Skeletal muscle satellite cell (primary cell): ENCODE results near the gene LCE5A.
"Not testable (repeated sequence)": the region's sequence is repeated elsewhere in the genome, so short reads cannot be mapped to it uniquely, and the experiment has no call there.

Experiments
- H3K27me3 ChIP-seq: 2 replicates; pipeline ENCODE4 v1.7.0; 2013; ENCODE audit warnings: low read length; ENCODE audit not compliant: control insufficient read depth, insufficient read depth
- H3K36me3 ChIP-seq: 2 replicates; pipeline ENCODE4 v1.7.0; 2013; ENCODE audit warnings: mild to moderate bottlenecking, control low read depth, low read length; ENCODE audit not compliant: insufficient read depth
- H3K4me1 ChIP-seq: 2 replicates; pipeline ENCODE4 v1.7.0; 2013; ENCODE audit warnings: low read length; ENCODE audit not compliant: control insufficient read depth, insufficient read depth
- H3K4me2 ChIP-seq: 2 replicates; pipeline ENCODE4 v1.7.0; 2013; ENCODE audit warnings: mild to moderate bottlenecking, low read length
- H3K4me3 ChIP-seq: 2 replicates; pipeline ENCODE4 v1.7.0; 2013; ENCODE audit warnings: low read length
- H3K9ac ChIP-seq: 2 replicates; pipeline ENCODE4 v1.7.0; 2013; ENCODE audit warnings: mild to moderate bottlenecking, low read depth, low read length, moderate library complexity
- H3K9me3 ChIP-seq: replicated peaks from 2 replicates; pipeline ENCODE4 v1.7.0; 2013; ENCODE audit warnings: mild to moderate bottlenecking, control low read depth, low read length

LCE5A gene

GRCh38 chr1:152519851-152520250, 9.2 kb downstream of the LCE5A start:
- Histone ChIP-seq H3K4me3 (no peak overlapping the region), H3K9ac (no peak overlapping the region), H3K27me3 (peaks cover 26% of the 10 kb centered on the region), H3K9me3 (no peaks in the 10 kb centered on the region), H3K4me1 (peaks cover 3% of the 10 kb centered on the region), H3K4me2 (no peak overlapping the region), H3K36me3 (no peaks in the 10 kb centered on the region)

DNA sequence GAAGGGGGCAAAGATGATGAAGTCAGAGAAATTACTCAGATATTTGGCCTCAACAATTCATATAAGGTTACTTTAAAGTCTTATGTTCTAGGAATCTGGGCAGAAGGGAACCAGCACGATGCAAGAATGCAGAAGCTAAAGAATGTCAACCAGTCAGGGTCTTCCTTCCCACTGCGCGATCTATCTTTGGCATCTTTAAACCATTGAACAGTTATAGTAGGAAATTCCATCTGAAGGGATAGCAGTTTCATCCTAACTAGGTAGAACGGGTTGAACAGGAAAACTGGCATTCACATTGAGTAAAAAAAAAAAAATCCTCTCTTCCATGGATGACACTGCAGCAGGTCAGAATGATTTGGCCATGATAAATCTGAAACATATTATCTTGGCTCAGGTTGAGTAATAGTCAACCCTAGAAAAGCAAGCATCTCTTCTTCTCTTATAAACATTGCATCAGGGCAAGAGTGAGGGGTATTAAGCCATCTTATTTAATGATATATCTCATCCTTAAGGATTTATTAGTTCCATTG, 10.0 kb downstream of the LCE5A start:
- Histone ChIP-seq H3K4me2 (no peak overlapping the region), H3K9ac (no peak overlapping the region), H3K27me3 (peaks cover 18% of the 10 kb centered on the region), H3K9me3 (no peaks in the 10 kb centered on the region), H3K4me1 (peaks cover under 1% of the 10 kb centered on the region), H3K36me3 (no peaks in the 10 kb centered on the region), H3K4me3 (no peak overlapping the region)

- Histone ChIP-seq H3K27me3 (peaks cover 6% of the 10 kb centered on the region), H3K9me3 (no peaks in the 10 kb centered on the region), H3K36me3 (no peaks in the 10 kb centered on the region), H3K9ac (no peak overlapping the region), H3K4me1 (no peaks in the 10 kb centered on the region), H3K4me2 (no peak overlapping the region), H3K4me3 (no peak overlapping the region)
These were observed 14.6 kb downstream of the LCE5A start for GRCh38 chr1:152525080-152525641.

DNA sequence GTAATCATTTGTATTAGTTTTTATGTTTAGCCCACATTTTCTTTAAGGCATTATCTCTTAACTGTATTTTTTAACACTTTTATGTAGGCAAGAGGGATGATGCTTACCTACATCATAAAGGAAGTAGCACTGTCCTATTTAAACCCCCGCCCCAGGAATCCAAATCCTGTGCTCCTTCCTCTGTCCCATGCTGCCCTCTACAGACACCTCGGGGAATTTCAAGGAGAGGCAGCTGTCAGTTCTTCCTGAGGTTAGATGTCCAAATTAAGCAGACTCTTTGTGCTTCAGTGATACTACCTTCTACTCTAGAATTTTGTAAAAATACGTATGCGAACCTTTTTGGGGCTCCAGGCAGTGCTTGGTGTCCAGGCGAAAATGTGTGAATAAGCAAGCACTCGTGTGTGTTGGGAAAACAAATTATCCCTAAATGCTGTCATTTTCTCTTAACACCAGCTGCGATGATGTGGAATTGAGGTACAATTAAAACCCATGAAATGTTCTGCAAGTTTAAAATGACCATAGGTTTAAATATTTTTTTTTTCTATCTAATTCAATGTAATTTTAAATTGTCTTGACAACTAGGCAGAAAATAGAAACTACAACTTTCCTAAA, 22.8 kb downstream of the LCE5A start:
- Histone ChIP-seq H3K4me1 (no peaks in the 10 kb centered on the region), H3K9me3 (no peaks in the 10 kb centered on the region), H3K4me2 (no peak overlapping the region), H3K9ac (no peak overlapping the region), H3K36me3 (no peaks in the 10 kb centered on the region), H3K27me3 (peaks cover 7% of the 10 kb centered on the region), H3K4me3 (no peak overlapping the region)

- H3K36me3 ChIP-seq, result no peaks in the 10 kb centered on the region
- H3K4me1 ChIP-seq, result no peaks in the 10 kb centered on the region
- H3K4me2 ChIP-seq, result no peak overlapping the region
- H3K27me3 ChIP-seq, result peaks cover 13% of the 10 kb centered on the region
- H3K4me3 ChIP-seq, result no peak overlapping the region
- no peak overlapping the region for H3K9ac ChIP-seq
- H3K9me3 ChIP-seq, result no peaks in the 10 kb centered on the region
These were observed 25.2 kb downstream of the LCE5A start for GRCh38 chr1:152535774-152536173.

DNA sequence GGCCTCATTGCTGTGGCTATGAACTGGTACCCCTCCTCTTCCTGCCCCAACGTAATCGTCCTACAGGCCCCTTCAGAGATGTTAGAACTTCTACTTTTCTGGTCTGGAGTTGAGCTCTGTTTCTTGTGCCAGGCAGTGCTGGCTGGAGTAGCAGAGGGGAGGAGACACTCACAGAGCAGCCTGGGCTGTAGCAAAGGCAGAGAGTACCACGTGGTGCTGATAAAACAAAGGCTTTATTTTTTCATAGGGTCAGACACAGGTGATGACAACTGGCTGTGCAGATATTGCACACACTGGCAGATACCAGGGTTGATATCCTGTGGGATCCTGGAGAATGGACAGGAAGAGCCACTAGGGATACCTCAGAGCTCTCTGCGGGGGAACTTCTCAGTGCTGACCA, 26.9 kb downstream of the LCE5A start:
- Histone ChIP-seq H3K27me3 (peaks cover 15% of the 10 kb centered on the region), H3K9me3 (no peaks in the 10 kb centered on the region), H3K9ac (no peak overlapping the region), H3K36me3 (no peaks in the 10 kb centered on the region), H3K4me3 (no peak overlapping the region), H3K4me2 (no peak overlapping the region), H3K4me1 (no peaks in the 10 kb centered on the region)

DNA sequence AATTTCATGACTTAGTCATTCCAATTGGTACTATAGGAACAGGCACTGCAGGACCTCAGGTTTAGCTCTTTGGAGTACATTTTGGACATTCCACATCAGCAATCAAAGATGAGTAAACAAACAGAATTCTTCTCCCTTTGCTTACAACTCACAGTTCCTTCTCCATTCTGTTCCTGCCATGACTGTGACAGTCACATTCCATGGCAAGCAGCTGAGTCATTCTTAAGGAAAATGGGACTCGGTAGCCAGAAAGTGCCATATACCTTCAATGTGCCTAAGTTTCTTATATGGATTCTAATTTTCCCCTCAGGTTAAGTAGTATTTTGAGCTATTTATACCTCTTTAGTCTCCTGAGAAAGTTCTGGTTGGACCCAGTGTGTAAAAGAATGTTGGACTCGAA, 29.3 kb downstream of the LCE5A start:
- H3K4me2 ChIP-seq, result no peak overlapping the region
- H3K4me3 ChIP-seq, result no peak overlapping the region
- peaks cover 15% of the 10 kb centered on the region for H3K27me3 ChIP-seq
- no peak overlapping the region for H3K9ac ChIP-seq
- H3K36me3 ChIP-seq, result no peaks in the 10 kb centered on the region
- H3K4me1 ChIP-seq, result no peaks in the 10 kb centered on the region
- no peaks in the 10 kb centered on the region for H3K9me3 ChIP-seq

- Histone ChIP-seq H3K4me1 (no peaks in the 10 kb centered on the region), H3K9ac (no peak overlapping the region), H3K9me3 (no peaks in the 10 kb centered on the region)
These were observed 33.2 kb downstream of the LCE5A start for GRCh38 chr1:152543820-152544219.

DNA sequence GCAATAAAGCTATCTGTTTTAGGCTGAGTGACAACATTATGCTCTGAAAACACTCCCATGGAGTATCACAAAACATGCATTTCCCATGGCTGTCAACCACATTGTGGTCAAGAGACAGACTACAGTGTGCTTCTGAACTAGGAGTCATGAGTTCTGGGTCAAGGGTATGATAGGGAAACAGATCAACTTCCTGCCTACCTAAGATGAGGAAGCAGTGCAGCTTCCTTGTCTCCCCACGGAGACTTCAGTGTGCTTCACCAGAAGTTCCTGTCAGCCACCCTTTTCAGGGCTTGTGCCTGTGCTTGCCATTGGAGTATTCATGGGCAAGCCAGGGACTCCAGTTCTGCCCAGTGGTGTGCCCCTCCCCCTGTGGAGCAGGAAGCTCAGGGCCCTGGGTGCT, 36.1 kb downstream of the LCE5A start:
- Histone ChIP-seq H3K9me3 (no peaks in the 10 kb centered on the region), H3K9ac (no peak overlapping the region), H3K4me2 (no peak overlapping the region), H3K36me3 (no peaks in the 10 kb centered on the region), H3K27me3 (peaks cover 2% of the 10 kb centered on the region), H3K4me3 (no peak overlapping the region), H3K4me1 (no peaks in the 10 kb centered on the region)

More at GRCh38 chr1:152543820-152544219, 33.2 kb downstream of the LCE5A start:
- Histone ChIP-seq H3K36me3 (no peaks in the 10 kb centered on the region), H3K4me3 (no peak overlapping the region), H3K27me3 (peaks cover 4% of the 10 kb centered on the region), H3K4me2 (no peak overlapping the region)

- not testable (repeated sequence) for H3K4me2 ChIP-seq, H3K27me3 ChIP-seq, H3K4me3 ChIP-seq, H3K9me3 ChIP-seq, H3K9ac ChIP-seq, H3K4me1 ChIP-seq, H3K36me3 ChIP-seq
These were observed 37.8 kb downstream of the LCE5A start for GRCh38 chr1:152548358-152548757.
